ENCODE data around the gene EFNB1.

DNA sequence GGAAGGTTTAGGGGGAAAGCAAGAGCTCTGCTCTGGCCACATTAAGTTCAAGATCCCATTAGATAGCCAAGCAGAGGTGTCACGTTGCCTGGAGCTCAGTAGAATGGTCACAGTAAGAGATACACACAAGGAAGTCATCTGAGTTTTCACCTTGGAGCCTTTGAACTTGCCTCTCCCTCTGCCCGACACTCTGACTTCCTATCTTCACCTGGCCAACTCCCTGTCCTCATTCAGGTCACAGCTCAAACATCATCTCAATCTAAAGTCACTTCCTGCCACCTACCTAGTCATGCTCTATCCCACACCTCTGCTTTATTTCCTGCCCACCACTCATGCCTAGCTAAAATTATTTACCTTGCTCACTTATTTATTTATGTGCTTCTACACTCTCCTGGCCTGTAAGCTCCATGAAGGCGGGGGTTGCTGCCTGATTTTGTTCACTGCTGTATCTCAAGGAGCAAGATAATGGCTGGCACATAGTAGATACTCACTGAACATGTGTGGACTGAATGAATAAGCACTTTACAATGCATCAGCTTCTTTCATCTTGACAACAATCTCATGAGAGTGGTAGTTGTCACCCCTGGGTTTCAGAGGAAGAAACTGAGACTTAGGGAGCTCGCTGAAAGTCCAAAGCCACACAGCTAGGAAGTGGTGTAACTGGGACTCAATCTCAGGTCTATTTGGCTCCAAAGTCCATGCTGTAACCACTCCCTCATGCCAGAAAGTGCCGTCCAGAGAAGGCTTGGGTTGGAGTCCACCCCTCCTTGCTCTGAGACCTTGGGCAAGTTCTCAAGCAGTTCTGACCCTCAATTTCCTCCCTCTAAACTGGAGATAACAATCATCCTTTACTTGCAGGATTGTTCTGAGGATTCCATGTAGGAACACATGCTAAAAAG, 40.3 kb downstream of the EFNB1 start:
- TF ChIP-seq, protein P1, sequence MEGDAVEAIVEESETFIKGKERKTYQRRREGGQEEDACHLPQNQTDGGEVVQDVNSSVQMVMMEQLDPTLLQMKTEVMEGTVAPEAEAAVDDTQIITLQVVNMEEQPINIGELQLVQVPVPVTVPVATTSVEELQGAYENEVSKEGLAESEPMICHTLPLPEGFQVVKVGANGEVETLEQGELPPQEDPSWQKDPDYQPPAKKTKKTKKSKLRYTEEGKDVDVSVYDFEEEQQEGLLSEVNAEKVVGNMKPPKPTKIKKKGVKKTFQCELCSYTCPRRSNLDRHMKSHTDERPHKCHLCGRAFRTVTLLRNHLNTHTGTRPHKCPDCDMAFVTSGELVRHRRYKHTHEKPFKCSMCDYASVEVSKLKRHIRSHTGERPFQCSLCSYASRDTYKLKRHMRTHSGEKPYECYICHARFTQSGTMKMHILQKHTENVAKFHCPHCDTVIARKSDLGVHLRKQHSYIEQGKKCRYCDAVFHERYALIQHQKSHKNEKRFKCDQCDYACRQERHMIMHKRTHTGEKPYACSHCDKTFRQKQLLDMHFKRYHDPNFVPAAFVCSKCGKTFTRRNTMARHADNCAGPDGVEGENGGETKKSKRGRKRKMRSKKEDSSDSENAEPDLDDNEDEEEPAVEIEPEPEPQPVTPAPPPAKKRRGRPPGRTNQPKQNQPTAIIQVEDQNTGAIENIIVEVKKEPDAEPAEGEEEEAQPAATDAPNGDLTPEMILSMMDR (IDR thresholded peaks at IDR 0.05 in 8 of 11, conservative IDR thresholded peaks at IDR 0.05 in 3 of 11) = no peak
- TF ChIP-seq POLR2A (IDR thresholded peaks at IDR 0.05) = no peak

All from spleen (tissue), 7 donors.